Panc1 (cell line): ENCODE data around the gene MAGI2.

Experiments
- CTCF ChIP-seq: fragments of 450-650 bp; IDR thresholded peaks from 2 replicates; pipeline ENCODE4 v1.5.1; 2017; ENCODE audit warnings: mild to moderate bottlenecking
- POLR2AphosphoS5 ChIP-seq: IDR thresholded peaks from 2 replicates; pipeline ENCODE4 v1.6.1; 2012; ENCODE audit warnings: mild to moderate bottlenecking, low read depth, low read length, moderate library complexity
- SIN3A ChIP-seq: IDR thresholded peaks from 2 replicates; pipeline ENCODE4 v1.6.1; 2012; ENCODE audit warnings: low read depth, mild to moderate bottlenecking, low read length, moderate library complexity, borderline replicate concordance; ENCODE audit not compliant: insufficient read depth
- TCF7L2 ChIP-seq: IDR thresholded peaks from 2 replicates; pipeline ENCODE4 v1.6.1; 2011; ENCODE audit warnings: mild to moderate bottlenecking, low read depth, low read length, inconsistent platforms

- TF ChIP-seq SIN3A (no peak), CTCF (no peak), TCF7L2 (no peak), POLR2AphosphoS5 (no peak)
Measured at GRCh38 chr7:78558566-78558965, 894.9 kb downstream of the MAGI2 start.
